HG03159 (cell line): Measurements from ENCODE around the gene CACNA1D.

Source experiments
- ATAC-seq: cut with Tn5 transposase; IDR thresholded peaks from one replicate; pipeline ENCODE4 v1.9.1; 2021; ENCODE audit warnings: mild to moderate bottlenecking, moderate library complexity; ENCODE audit not compliant: unreplicated experiment

Gene CACNA1D

DNA sequence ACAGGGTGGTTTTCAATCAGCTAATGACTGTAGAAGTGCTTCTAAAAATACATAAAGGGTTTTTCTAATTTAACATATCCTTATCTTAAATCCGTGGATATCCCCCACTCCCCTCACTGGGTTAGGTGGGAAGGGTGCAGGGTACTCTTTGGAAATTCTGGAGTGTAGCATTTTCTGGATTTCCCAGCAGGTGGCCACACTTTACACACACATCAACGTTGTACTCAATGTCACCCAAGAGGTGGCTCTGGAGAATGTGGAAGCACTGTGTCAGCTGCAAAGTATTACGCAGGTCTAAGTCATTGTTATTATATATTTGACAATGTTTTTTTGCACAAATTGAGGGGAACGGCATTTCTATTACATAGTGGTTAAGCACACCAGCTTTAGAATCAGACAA is 183.0 kb downstream of the CACNA1D start:
- ATAC-seq = no peak

DNA sequence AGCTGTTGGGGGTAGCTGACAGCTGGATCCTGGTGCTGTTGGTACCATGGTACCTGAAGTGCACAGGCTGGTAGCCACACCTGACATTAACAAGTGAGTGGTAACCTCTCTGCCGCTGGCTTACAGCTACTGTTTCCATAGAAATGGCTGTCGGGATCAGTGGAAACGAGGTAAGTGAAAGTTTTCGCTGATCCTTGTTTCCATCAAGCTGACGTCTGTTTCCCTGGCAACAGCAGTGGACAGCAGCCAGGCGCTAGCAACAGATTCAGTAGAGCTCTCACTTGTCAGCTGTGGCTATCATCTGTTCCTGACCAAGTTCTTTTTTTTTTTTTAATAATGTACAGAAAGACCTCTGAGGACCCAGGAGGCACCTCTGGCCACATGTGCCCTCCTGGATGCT is 185.6 kb downstream of the CACNA1D start:
- ATAC-seq = no peak

GRCh38 chr3:53682807-53683206 is 188.4 kb downstream of the CACNA1D start:
- no peak for ATAC-seq

DNA sequence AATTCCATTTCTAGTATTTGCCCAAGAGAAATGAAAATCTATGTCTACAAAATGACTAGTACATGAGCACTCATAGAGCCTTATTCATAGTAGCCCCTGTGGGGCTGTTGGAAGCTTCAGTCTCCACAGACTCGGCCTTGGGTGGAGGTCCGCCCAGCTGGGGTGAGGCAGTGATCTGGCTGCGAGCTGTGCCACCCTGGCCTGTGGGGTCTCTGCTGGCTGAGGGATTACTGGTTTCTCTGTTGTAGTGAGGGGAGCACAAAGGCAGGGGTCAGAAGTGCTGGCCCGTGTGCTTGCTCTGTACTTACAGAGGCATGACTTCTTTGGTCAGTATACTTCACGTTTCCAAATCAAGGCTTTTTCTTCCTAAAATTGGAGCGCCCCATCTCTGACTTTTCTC is 193.7 kb downstream of the CACNA1D start:
- no peak for ATAC-seq

DNA sequence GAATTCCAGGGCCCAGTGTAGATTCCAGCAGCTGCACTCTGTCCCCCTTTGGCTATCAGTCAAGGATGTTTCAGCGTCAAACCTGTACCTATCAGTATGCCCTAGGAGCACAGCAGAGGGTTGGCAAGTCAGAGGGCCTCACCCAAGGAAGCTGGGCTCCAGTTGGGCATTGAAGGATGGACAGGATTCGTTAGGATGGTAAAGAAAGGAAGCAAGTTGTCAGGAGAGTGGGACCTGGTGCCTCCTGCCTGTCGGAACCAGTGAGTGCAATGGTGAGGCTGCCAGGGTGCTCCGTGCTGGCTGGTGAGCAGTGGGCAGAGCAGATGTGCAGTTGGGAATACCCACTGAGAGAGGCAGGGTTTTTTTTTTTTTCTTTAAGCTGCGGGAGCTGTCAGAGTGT is 194.6 kb downstream of the CACNA1D start:
- ATAC-seq = no peak

GRCh38 chr3:53689681-53690080 is 195.3 kb downstream of the CACNA1D start:
- no peak for ATAC-seq

- no peak for ATAC-seq
Observed at GRCh38 chr3:53690521-53690920, 196.1 kb downstream of the CACNA1D start.

DNA sequence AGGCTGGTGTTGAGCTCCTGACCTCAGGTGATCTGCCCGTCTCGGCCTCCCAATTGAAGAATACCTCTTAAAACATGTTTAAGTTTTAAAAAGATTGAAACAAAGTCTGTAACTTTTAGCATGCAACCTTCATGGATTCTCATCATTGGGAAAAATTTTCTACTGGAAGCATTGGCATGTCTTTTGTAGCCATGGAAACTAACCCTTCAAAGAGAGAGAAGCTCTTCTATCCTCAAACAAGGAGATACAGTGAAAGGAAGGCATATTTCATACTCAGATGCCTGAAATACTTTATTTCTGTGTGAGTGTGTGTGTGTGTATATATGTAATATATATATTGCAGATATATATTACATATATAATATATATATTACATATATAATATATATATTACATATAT is 196.9 kb downstream of the CACNA1D start:
- ATAC-seq = no peak

GRCh38 chr3:53691885-53692284 is 197.5 kb downstream of the CACNA1D start:
- no peak for ATAC-seq

DNA sequence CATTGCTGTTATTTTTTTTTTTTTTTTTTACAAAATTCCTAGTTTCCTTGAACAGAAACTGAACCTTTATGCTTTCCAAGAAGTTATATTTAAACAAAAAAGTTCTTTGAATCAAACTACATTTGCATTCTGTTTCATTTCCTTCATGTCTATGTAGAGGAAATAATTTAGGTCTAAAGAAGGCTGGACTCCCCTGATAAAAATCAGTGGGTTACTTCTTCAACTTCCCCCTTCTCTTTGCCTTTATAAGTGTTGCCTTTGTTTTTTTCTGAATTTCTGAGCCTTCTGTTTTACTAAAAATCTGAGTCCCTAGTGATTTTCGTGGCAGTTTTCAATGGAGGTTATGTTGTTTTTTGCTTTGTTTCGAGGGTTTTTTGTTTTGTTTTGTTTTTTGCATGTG is 199.0 kb downstream of the CACNA1D start:
- ATAC-seq = no peak

DNA sequence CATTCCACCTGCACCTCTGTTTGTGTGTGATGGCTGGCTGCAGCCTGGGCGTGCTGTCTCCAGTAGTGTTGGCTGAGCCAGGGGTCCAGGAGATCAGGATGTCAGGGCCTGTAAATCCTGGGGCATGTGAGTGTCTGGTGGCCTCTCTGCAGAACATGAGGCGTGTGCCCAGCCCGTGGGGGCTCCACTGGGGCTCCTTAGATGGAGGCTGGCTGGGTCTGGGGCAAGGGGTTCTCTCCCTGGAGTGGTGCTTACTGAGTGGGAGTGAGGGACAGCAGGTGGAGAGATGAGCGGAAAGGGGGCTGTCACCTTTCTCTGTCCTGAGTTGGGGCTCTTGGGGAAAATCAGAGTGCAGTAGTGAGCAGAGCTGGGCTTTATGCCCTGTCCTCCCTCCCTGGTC is 199.6 kb downstream of the CACNA1D start:
- ATAC-seq = no peak

- ATAC-seq = no peak
Observed at GRCh38 chr3:53694666-53695323, 200.4 kb downstream of the CACNA1D start.

- no peak for ATAC-seq
Observed at GRCh38 chr3:53695324-53695690, 200.9 kb downstream of the CACNA1D start.

DNA sequence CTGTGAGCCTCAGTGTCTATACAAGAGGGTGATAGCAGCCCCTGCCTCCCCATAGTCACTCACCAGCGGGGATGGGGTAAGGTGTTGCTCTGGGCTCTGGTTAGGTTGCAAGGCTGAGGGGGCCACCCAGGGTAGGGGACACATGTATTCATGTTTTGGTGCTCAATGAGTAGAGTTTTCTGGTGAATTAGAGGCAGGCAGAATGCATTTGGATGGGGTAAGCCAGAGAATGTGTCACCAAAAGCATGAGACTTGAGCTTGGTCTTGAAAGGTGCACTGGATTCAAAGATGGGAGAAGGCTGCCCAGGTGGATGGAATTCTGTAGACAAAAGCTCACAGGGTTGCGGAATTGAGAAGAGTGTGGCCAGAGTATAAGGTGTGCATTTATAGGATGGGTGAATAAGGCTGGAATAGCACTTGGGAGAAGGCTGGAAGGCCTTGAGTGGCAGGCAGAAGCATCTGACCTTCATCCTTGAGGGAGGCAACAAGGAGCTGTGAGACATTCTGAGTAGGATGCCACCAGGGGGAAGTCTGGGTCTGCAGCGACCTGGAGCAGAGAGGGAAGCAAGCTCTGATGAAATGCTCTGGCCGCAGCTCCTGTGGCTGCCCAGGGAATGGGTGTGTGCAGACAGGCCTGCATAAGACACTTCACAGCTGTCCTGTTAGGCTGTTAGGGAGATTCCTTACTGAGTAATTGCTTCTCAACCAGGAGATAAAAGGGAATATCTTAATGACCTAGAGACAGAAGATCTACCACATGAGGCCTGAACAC is 202.2 kb downstream of the CACNA1D start:
- no peak for ATAC-seq

DNA sequence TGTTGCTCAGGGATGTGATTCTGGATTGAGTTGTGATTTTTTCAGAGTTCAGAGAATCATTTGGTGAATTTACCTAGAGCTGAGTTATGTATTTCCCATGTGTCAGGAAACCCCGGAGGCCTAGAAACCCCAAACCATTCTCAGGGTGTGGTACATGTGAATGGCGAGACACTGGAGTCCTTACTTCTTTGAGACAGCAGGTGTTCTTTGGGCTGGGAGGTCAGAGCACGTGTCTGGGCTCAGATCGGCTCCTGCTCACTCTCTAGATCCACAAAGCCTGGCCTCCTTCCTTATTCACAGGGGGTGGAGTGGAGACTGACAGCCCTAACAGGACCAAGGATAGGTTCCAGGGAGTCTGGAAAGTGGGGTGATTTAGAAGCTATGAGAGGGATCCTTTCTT is 206.0 kb downstream of the CACNA1D start:
- no peak for ATAC-seq

GRCh38 chr3:53702776-53703530 is 208.5 kb downstream of the CACNA1D start:
- ATAC-seq = no peak

- no peak for ATAC-seq
Observed at GRCh38 chr3:53703630-53704362, 209.4 kb downstream of the CACNA1D start.

DNA sequence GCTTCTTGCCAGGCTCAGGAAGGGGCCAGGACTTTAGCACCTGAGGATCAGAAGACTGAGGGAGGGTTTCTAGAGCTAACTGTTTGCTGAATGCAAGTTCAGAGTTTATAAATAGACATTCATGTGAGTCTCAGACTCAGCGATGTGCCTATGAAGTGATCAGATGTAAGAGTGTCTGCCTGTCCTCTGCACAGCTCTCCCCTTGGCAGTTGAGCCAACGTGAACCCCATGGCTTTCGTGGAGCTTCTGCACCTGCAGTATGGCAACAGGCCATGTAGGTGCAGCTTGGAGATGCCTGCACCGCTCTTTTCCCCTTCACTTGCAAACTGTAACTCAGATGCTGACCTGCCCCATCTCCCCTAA is 209.9 kb downstream of the CACNA1D start:
- ATAC-seq = no peak

DNA sequence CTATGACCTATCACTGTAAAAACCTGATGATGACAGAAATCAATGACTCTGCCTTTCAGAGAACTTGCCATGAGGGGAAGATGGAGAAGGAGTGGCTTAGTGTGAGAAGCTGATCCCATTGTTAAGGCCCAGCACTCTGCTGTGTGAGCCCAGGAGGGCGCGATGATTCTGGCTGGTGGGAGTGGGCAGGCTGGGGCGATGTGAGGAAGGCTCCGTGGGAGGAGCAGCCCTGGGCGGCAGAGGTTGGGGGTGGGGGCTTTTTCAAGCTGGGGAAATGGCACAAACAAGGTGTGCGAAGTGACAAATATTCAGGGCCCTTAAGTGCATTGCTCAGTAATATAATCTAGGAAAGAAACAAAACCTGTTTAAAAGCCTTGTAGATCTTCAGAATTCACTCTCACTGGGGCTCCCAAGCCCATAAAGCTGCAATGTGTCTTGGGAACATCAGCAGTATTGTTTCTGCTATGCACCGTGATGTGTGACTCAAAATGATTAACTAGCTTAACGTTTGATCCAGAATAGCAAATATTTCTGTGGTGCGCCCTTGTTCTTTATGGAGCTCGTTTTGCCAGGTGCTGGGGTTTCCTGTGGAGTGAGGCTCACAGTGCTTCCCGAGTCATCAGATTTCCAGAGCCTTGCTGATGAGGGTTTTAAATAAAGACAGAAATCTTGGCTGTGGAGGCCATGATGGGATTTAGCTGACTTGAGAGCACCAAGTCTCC is 210.8 kb downstream of the CACNA1D start:
- ATAC-seq = no peak

DNA sequence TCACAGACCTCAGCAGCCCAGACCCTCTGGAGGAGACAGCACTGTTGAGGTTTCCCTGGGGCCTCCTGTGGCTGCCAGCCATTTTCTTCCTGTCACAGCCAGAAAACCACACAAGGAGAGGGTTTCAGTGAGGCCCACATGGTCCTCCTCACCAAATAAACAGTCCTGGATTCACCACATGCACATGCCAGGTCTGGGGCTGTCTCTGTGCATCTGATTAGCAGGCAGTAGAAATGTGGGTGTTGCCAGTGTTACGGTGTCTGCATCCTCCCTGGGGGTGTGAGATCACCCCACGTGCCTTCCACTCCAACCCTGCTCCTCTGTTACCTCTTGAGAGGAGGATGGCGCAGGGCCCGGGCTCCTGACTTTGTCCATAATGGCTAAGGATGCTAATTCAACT is 211.4 kb downstream of the CACNA1D start:
- ATAC-seq = no peak

DNA sequence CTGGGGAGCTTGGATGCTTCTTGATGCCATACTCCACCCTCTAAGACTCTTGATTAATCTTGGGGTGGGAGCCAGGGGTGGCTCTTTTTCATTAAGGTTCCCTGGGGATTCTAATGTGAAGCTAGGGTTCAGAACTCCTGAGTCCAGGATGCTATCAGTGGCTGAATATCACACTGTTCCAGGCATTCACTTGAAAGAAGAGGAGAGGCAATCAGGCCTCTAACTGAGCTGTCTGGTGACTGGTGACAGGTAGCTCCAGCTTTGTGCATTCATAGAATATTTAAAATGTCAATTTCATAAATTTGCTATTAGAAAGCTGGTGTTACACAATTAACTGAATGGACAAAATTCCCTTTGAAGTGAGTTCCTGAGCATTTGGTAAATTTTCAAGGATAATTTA is 212.8 kb downstream of the CACNA1D start:
- no peak for ATAC-seq
